Measurements from ENCODE around the gene AHDC1. TPM values are rescaled to one million over a fixed set of nuclear protein-coding genes. Genes with fewer than 3 reads are reported as not detected.
"Not testable (repeated sequence)": the region's sequence is repeated elsewhere in the genome, so short reads cannot be mapped to it uniquely, and the experiment has no call there.

The AHDC1 gene
- total and polyA plus RNA-seq, 9 donors, result 11.2 to 159 (median 82.1) TPM

GRCh38 chr1:27624467-27625178, 20.7 kb upstream of the AHDC1 start:
- 52 to 64% (median 57%) methylated on average over 7 of the region's 7 CpGs for WGBS, 3 donors
- DNase-seq, result no peak
- Histone ChIP-seq H3K9me3 (no peaks in the 10 kb centered on the region), H3K27ac (no peak overlapping the region), H3K36me3 (no peaks in the 10 kb centered on the region), H3K27me3 (no peaks in the 10 kb centered on the region), H3K4me3 (no peak overlapping the region), H3K4me1 (ENCODE audit: insufficient read depth) (no peaks in the 10 kb centered on the region)
- no peak for TF ChIP-seq POLR2A (IDR thresholded peaks at IDR 0.05)
- TF ChIP-seq CTCF (IDR thresholded peaks at IDR 0.05), result no peak
- TF ChIP-seq EP300 (IDR thresholded peaks at IDR 0.05), result no peak
- intact Hi-C loops (cut with DNase I), result no loop called here

GRCh38 chr1:27623327-27624212, 19.6 kb upstream of the AHDC1 start:
- intact Hi-C loops (cut with DNase I), result no loop called here
- TF ChIP-seq CTCF (IDR thresholded peaks at IDR 0.05) (no peak), EP300 (IDR thresholded peaks at IDR 0.05) (no peak), POLR2A (IDR thresholded peaks at IDR 0.05) (no peak)
- no peaks in the 10 kb centered on the region for H3K4me1 ChIP-seq (ENCODE audit: insufficient read depth)
- no peaks in the 10 kb centered on the region for H3K27me3 ChIP-seq
- no peak overlapping the region for H3K4me3 ChIP-seq
- H3K36me3 ChIP-seq, result no peaks in the 10 kb centered on the region
- DNase-seq, result no peak
- H3K27ac ChIP-seq, result no peak overlapping the region
- no peaks in the 10 kb centered on the region for H3K9me3 ChIP-seq
- 90 to 95% (median 90%) methylated on average over 13 of the region's 13 CpGs for WGBS, 3 donors

GRCh38 chr1:27622828-27623227, 18.9 kb upstream of the AHDC1 start:
- H3K36me3 ChIP-seq, result no peaks in the 10 kb centered on the region
- H3K4me1 ChIP-seq (ENCODE audit: insufficient read depth), result no peaks in the 10 kb centered on the region
- H3K4me3 ChIP-seq, result no peak overlapping the region
- H3K9me3 ChIP-seq, result no peaks in the 10 kb centered on the region
- H3K27me3 ChIP-seq, result no peaks in the 10 kb centered on the region
- WGBS, 3 donors, result 87 to 90% (median 89%) methylated on average over 4 of the region's 4 CpGs
- intact Hi-C loops (cut with DNase I), result no loop called here
- TF ChIP-seq CTCF (IDR thresholded peaks at IDR 0.05) (no peak), POLR2A (IDR thresholded peaks at IDR 0.05) (no peak), EP300 (IDR thresholded peaks at IDR 0.05) (no peak)
- H3K27ac ChIP-seq, result no peak overlapping the region
- no peak for DNase-seq

GRCh38 chr1:27621051-27621920, 17.3 kb upstream of the AHDC1 start:
- no peaks in the 10 kb centered on the region for H3K27me3 ChIP-seq
- DNase-seq, result no peak
- WGBS, 3 donors, result 40 to 45% (median 41%) methylated on average over 7 of the region's 7 CpGs
- no peak overlapping the region for H3K27ac ChIP-seq
- H3K4me1 ChIP-seq (ENCODE audit: insufficient read depth), result no peaks in the 10 kb centered on the region
- H3K36me3 ChIP-seq, result no peaks in the 10 kb centered on the region
- intact Hi-C loops (cut with DNase I), result no loop called here
- no peak overlapping the region for H3K4me3 ChIP-seq
- TF ChIP-seq EP300 (IDR thresholded peaks at IDR 0.05) (no peak), POLR2A (IDR thresholded peaks at IDR 0.05) (no peak), CTCF (IDR thresholded peaks at IDR 0.05) (no peak)
- no peaks in the 10 kb centered on the region for H3K9me3 ChIP-seq

- intact Hi-C loops (cut with DNase I), result not testable (repeated sequence)
Observed at GRCh38 chr1:27619782-27620438, 16.0 kb upstream of the AHDC1 start.

More at GRCh38 chr1:27619782-27620438, 16.0 kb upstream of the AHDC1 start:
- H3K36me3 ChIP-seq; DNase-seq; H3K27ac ChIP-seq; H3K4me1 ChIP-seq (ENCODE audit: insufficient read depth); H3K27me3 ChIP-seq; H3K9me3 ChIP-seq; H3K4me3 ChIP-seq: not testable (repeated sequence)
- WGBS, 3 donors, result 88 to 94% (median 91%) methylated on average over 7 of the region's 7 CpGs

All from ovary (tissue), 9 donors.